HEK293 (cell line): ENCODE measurements around the gene SAMD11.

Experiments used
- CTCF ChIP-seq: fragments of 450-650 bp; formaldehyde crosslinking; IDR thresholded peaks from 2 replicates; pipeline ENCODE4 v1.5.1; 2016; ENCODE audit warnings: missing biosample characterization, missing genetic modification characterization
- ZNF274 ChIP-seq, 2 experiments: fragments of 200-500 bp in 1 of 2; fragments of 450-650 bp in 1 of 2; sonication (Bioruptor generic) in 1 of 2; formaldehyde crosslinking in 1 of 2; IDR thresholded peaks; 2 replicates each; pipeline versions ENCODE4 v1.5.1 to v1.6.1; 2014 to 2016; ENCODE audit warnings: borderline replicate concordance in 1 of 2, inconsistent platforms in 1 of 2, low read length in 1 of 2, missing biosample characterization in 1 of 2, missing genetic modification characterization in 1 of 2
- ZNF404 ChIP-seq: fragments of 450-650 bp; formaldehyde crosslinking; IDR thresholded peaks from 2 replicates; pipeline ENCODE4 v1.5.1; 2017; ENCODE audit warnings: missing biosample characterization, missing genetic modification characterization
- ZNF473 ChIP-seq: fragments of 450-650 bp; formaldehyde crosslinking; IDR thresholded peaks from 2 replicates; pipeline ENCODE4 v1.5.1; 2017; ENCODE audit warnings: missing biosample characterization, missing genetic modification characterization
- TF ChIP-seq, protein P1 (sequence below): fragments of 450-650 bp; formaldehyde crosslinking; IDR thresholded peaks from 2 replicates; pipeline ENCODE4 v1.5.1; 2016; ENCODE audit warnings: missing biosample characterization, missing genetic modification characterization
- TF ChIP-seq, protein P2 (sequence below): fragments of 450-650 bp; formaldehyde crosslinking; IDR thresholded peaks from 2 replicates; pipeline ENCODE4 v1.5.1; 2016; ENCODE audit warnings: missing biosample characterization, missing genetic modification characterization, borderline replicate concordance
- TF ChIP-seq, protein P3 (sequence below): sonication (generic); formaldehyde crosslinking; IDR thresholded peaks from 2 replicates; pipeline ENCODE4 v1.8.1; 2022; ENCODE audit warnings: mild to moderate bottlenecking, moderate library complexity, missing genetic modification reagents
- TF ChIP-seq, protein P4 (sequence below): fragments of 450-650 bp; formaldehyde crosslinking; IDR thresholded peaks from 2 replicates; pipeline ENCODE4 v1.5.1; 2017; ENCODE audit warnings: missing biosample characterization, missing genetic modification characterization
- TF ChIP-seq, protein P5 (sequence below): fragments of 450-650 bp; formaldehyde crosslinking; IDR thresholded peaks from 2 replicates; pipeline ENCODE4 v1.5.1; 2016; ENCODE audit warnings: missing biosample characterization, missing genetic modification characterization
- TF ChIP-seq, protein P6 (sequence below): fragments of 450-650 bp; formaldehyde crosslinking; IDR thresholded peaks from 2 replicates; pipeline ENCODE4 v1.5.1; 2016; ENCODE audit warnings: missing biosample characterization, missing genetic modification characterization

DNA sequence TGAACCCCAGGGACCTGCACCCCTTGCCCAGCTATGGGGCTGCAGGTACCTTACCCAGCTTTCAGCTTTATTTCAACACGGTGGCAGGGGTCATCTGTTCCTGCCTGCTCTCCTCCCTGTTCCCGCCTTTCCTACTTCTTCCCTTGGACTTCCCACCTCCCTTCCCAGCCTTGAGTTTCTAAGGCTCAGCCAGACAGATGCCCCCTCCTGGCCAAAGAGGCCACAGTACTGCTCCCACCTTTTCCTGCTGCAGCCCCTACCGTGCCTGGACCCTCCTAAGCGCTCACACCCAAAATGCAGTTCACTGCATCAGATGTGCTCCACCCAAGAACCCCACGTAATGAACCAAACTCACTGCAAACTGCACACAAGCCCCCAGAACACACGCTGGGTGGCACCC lies 27.6 kb downstream of the SAMD11 start:
- TF ChIP-seq CTCF (tag by site-specific recombination): peak; percentile 58
- no peak for TF ChIP-seq ZNF404 (tag by site-specific recombination)
- TF ChIP-seq, protein P1, sequence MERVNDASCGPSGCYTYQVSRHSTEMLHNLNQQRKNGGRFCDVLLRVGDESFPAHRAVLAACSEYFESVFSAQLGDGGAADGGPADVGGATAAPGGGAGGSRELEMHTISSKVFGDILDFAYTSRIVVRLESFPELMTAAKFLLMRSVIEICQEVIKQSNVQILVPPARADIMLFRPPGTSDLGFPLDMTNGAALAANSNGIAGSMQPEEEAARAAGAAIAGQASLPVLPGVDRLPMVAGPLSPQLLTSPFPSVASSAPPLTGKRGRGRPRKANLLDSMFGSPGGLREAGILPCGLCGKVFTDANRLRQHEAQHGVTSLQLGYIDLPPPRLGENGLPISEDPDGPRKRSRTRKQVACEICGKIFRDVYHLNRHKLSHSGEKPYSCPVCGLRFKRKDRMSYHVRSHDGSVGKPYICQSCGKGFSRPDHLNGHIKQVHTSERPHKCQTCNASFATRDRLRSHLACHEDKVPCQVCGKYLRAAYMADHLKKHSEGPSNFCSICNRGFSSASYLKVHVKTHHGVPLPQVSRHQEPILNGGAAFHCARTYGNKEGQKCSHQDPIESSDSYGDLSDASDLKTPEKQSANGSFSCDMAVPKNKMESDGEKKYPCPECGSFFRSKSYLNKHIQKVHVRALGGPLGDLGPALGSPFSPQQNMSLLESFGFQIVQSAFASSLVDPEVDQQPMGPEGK (tag by site-specific recombination): no peak
- no peak for TF ChIP-seq ZNF274 (IDR thresholded peaks at IDR 0.05; ENCODE audit: low read length)
- TF ChIP-seq ZNF274 (tag by site-specific recombination; IDR thresholded peaks at IDR 0.05; ENCODE audit: borderline replicate concordance): no peak
- TF ChIP-seq, protein P2, sequence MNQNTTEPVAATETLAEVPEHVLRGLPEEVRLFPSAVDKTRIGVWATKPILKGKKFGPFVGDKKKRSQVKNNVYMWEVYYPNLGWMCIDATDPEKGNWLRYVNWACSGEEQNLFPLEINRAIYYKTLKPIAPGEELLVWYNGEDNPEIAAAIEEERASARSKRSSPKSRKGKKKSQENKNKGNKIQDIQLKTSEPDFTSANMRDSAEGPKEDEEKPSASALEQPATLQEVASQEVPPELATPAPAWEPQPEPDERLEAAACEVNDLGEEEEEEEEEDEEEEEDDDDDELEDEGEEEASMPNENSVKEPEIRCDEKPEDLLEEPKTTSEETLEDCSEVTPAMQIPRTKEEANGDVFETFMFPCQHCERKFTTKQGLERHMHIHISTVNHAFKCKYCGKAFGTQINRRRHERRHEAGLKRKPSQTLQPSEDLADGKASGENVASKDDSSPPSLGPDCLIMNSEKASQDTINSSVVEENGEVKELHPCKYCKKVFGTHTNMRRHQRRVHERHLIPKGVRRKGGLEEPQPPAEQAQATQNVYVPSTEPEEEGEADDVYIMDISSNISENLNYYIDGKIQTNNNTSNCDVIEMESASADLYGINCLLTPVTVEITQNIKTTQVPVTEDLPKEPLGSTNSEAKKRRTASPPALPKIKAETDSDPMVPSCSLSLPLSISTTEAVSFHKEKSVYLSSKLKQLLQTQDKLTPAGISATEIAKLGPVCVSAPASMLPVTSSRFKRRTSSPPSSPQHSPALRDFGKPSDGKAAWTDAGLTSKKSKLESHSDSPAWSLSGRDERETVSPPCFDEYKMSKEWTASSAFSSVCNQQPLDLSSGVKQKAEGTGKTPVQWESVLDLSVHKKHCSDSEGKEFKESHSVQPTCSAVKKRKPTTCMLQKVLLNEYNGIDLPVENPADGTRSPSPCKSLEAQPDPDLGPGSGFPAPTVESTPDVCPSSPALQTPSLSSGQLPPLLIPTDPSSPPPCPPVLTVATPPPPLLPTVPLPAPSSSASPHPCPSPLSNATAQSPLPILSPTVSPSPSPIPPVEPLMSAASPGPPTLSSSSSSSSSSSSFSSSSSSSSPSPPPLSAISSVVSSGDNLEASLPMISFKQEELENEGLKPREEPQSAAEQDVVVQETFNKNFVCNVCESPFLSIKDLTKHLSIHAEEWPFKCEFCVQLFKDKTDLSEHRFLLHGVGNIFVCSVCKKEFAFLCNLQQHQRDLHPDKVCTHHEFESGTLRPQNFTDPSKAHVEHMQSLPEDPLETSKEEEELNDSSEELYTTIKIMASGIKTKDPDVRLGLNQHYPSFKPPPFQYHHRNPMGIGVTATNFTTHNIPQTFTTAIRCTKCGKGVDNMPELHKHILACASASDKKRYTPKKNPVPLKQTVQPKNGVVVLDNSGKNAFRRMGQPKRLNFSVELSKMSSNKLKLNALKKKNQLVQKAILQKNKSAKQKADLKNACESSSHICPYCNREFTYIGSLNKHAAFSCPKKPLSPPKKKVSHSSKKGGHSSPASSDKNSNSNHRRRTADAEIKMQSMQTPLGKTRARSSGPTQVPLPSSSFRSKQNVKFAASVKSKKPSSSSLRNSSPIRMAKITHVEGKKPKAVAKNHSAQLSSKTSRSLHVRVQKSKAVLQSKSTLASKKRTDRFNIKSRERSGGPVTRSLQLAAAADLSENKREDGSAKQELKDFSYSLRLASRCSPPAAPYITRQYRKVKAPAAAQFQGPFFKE: no peak
- no peak for TF ChIP-seq ZNF473
- TF ChIP-seq, protein P3, sequence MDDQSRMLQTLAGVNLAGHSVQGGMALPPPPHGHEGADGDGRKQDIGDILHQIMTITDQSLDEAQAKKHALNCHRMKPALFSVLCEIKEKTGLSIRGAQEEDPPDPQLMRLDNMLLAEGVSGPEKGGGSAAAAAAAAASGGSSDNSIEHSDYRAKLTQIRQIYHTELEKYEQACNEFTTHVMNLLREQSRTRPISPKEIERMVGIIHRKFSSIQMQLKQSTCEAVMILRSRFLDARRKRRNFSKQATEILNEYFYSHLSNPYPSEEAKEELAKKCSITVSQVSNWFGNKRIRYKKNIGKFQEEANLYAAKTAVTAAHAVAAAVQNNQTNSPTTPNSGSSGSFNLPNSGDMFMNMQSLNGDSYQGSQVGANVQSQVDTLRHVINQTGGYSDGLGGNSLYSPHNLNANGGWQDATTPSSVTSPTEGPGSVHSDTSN (CRISPR knock-in tag): no peak
- TF ChIP-seq, protein P4, sequence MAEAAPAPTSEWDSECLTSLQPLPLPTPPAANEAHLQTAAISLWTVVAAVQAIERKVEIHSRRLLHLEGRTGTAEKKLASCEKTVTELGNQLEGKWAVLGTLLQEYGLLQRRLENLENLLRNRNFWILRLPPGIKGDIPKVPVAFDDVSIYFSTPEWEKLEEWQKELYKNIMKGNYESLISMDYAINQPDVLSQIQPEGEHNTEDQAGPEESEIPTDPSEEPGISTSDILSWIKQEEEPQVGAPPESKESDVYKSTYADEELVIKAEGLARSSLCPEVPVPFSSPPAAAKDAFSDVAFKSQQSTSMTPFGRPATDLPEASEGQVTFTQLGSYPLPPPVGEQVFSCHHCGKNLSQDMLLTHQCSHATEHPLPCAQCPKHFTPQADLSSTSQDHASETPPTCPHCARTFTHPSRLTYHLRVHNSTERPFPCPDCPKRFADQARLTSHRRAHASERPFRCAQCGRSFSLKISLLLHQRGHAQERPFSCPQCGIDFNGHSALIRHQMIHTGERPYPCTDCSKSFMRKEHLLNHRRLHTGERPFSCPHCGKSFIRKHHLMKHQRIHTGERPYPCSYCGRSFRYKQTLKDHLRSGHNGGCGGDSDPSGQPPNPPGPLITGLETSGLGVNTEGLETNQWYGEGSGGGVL (tag by site-specific recombination): no peak
- TF ChIP-seq, protein P5, sequence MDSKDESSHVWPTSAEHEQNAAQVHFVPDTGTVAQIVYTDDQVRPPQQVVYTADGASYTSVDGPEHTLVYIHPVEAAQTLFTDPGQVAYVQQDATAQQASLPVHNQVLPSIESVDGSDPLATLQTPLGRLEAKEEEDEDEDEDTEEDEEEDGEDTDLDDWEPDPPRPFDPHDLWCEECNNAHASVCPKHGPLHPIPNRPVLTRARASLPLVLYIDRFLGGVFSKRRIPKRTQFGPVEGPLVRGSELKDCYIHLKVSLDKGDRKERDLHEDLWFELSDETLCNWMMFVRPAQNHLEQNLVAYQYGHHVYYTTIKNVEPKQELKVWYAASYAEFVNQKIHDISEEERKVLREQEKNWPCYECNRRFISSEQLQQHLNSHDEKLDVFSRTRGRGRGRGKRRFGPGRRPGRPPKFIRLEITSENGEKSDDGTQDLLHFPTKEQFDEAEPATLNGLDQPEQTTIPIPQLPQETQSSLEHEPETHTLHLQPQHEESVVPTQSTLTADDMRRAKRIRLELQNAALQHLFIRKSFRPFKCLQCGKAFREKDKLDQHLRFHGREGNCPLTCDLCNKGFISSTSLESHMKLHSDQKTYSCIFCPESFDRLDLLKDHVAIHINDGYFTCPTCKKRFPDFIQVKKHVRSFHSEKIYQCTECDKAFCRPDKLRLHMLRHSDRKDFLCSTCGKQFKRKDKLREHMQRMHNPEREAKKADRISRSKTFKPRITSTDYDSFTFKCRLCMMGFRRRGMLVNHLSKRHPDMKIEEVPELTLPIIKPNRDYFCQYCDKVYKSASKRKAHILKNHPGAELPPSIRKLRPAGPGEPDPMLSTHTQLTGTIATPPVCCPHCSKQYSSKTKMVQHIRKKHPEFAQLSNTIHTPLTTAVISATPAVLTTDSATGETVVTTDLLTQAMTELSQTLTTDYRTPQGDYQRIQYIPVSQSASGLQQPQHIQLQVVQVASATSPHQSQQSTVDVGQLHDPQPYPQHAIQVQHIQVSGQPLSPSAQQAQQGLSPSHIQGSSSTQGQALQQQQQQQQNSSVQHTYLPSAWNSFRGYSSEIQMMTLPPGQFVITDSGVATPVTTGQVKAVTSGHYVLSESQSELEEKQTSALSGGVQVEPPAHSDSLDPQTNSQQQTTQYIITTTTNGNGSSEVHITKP (tag by site-specific recombination): no peak
- TF ChIP-seq, protein P6, sequence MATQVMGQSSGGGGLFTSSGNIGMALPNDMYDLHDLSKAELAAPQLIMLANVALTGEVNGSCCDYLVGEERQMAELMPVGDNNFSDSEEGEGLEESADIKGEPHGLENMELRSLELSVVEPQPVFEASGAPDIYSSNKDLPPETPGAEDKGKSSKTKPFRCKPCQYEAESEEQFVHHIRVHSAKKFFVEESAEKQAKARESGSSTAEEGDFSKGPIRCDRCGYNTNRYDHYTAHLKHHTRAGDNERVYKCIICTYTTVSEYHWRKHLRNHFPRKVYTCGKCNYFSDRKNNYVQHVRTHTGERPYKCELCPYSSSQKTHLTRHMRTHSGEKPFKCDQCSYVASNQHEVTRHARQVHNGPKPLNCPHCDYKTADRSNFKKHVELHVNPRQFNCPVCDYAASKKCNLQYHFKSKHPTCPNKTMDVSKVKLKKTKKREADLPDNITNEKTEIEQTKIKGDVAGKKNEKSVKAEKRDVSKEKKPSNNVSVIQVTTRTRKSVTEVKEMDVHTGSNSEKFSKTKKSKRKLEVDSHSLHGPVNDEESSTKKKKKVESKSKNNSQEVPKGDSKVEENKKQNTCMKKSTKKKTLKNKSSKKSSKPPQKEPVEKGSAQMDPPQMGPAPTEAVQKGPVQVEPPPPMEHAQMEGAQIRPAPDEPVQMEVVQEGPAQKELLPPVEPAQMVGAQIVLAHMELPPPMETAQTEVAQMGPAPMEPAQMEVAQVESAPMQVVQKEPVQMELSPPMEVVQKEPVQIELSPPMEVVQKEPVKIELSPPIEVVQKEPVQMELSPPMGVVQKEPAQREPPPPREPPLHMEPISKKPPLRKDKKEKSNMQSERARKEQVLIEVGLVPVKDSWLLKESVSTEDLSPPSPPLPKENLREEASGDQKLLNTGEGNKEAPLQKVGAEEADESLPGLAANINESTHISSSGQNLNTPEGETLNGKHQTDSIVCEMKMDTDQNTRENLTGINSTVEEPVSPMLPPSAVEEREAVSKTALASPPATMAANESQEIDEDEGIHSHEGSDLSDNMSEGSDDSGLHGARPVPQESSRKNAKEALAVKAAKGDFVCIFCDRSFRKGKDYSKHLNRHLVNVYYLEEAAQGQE (tag by site-specific recombination): no peak
